ENCODE data around the gene KRT34.

GRCh38 chr17:41386227-41386626, 4.1 kb upstream of the KRT34 start:
- TF ChIP-seq CTCF (conservative IDR thresholded peaks at IDR 0.05; ENCODE audit: low read length) = no peak
- TF ChIP-seq EZH2phosphoT487 (IDR thresholded peaks at IDR 0.05; ENCODE audit: borderline replicate concordance, low read depth, low read length) = no peak

All from OCI-LY7 (cell line).